D721Med (cell line): Measurements from ENCODE around the gene SMC1B.
"Not testable (repeated sequence)": the region's sequence is repeated elsewhere in the genome, so short reads cannot be mapped to it uniquely, and the experiment has no call there.

Experiments
- DNase-seq: peaks from one replicate; pipeline ENCODE4 v3.0.0; 2011; ENCODE audit warnings: low spot score; ENCODE audit not compliant: insufficient read length
- FAIRE-seq: peaks from 2 replicates; lab custom pipeline; 2011; peaks lifted over from hg19 to GRCh38; lab: Jason Lieb, UNC
- TF ChIP-seq, protein P1 (sequence below): IDR thresholded peaks from 2 replicates; pipeline ENCODE4 v1.5.1; 2012; ENCODE audit warnings: mild to moderate bottlenecking, control low read depth; ENCODE audit not compliant: insufficient read depth; ENCODE audit errors: missing control alignments

Gene SMC1B

DNA sequence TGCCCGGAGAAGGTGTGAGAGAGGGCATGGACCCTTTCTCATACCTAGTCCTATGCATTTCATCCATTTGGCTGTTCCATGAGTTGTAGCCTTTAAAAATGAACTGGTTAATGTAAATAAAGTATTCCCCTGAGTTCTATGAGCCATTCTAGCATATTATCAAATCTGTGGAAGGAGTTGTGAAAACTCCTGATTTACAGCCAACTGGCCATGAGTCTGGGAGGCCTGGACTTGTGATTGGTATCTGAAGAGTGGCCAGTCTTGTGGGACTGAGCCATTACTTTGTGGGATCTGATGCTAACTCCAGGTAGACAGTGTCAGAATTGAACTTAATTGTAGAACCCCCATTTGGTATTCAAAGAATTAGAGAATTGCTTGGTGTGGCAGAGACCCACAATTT, 55.3 kb downstream of the SMC1B start:
- DNase-seq (no peak), FAIRE-seq (no peak)
- TF ChIP-seq, protein P1, sequence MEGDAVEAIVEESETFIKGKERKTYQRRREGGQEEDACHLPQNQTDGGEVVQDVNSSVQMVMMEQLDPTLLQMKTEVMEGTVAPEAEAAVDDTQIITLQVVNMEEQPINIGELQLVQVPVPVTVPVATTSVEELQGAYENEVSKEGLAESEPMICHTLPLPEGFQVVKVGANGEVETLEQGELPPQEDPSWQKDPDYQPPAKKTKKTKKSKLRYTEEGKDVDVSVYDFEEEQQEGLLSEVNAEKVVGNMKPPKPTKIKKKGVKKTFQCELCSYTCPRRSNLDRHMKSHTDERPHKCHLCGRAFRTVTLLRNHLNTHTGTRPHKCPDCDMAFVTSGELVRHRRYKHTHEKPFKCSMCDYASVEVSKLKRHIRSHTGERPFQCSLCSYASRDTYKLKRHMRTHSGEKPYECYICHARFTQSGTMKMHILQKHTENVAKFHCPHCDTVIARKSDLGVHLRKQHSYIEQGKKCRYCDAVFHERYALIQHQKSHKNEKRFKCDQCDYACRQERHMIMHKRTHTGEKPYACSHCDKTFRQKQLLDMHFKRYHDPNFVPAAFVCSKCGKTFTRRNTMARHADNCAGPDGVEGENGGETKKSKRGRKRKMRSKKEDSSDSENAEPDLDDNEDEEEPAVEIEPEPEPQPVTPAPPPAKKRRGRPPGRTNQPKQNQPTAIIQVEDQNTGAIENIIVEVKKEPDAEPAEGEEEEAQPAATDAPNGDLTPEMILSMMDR: no peak

DNA sequence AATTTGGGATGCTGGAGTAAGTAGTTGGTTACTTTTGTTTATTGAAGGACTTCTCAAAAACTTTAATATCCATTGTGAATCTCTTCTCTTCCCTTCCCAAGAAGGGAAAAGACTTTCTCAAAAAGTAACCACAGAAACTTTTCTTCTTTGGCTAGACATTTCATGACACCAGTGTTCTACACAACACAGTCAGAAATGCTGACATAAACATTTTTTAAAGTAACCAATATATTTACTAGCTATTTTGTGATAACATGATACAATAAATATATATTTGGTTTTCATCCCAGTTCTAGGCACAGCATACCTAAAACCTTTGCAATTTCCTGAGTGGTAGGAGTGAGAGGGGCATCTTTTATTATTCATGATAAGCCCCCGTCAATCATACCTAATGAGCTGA, 55.9 kb downstream of the SMC1B start:
- TF ChIP-seq, protein P1: no peak
- DNase-seq (no peak), FAIRE-seq (no peak)

DNA sequence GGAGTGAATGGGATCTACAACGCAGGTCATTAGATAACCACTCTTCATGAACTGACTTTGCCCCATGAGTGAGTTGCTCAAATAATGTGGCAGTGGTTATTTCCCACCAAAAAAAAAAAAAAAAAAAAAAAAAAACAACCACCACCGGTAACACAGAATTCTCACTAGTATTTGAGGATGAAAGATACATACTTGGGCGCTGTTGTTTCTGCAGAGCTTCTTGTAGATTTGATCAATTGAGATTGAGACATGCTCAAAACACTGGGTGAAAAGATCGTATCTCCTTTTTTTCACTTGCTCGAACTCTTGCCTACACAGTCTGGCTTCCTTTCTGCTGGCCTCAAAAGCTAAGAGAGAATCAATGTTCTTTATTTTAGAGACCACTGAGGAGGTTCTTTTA, 59.6 kb downstream of the SMC1B start:
- TF ChIP-seq, protein P1: no peak
- FAIRE-seq: no peak
- no peak for DNase-seq

DNA sequence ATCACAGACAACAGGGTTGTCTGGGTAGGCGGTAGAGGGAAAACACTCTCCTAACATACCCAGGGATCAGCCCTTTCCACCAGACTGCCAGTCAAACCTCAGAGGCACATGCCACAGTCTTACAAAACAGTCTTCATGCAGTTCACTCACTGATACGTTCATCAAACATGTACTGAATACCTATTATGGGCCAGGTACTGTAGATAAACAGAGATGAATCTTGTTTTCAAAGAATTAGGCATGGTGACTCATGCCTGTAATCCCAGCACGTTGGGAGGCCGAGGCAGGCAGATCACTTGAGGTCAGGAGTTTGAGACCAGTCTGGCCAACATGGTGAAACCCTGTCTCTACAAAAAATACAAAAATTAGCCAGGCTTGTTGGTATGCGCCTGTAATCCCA, 60.6 kb downstream of the SMC1B start:
- FAIRE-seq, DNase-seq: not testable (repeated sequence)

DNA sequence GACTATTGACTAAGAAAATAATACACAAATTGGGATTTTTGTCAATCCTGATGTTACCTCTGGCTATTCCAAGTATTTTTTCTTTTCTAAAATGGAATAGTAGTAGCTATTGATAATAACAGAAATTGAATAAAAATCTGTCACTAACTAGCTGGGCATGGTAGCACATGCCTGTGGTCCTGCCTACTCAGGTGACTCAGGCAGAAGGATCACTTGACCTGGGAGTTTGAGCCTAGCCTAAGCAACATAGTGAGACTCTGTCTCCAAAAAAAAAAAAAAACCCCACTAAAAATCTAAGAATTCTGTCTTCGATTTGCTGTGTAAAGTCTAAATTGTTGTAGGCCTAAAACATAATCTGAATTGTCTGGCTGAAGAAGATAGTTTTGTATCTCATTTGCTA, 61.4 kb downstream of the SMC1B start:
- TF ChIP-seq, protein P1: no peak
- no peak for FAIRE-seq
- no peak for DNase-seq

DNA sequence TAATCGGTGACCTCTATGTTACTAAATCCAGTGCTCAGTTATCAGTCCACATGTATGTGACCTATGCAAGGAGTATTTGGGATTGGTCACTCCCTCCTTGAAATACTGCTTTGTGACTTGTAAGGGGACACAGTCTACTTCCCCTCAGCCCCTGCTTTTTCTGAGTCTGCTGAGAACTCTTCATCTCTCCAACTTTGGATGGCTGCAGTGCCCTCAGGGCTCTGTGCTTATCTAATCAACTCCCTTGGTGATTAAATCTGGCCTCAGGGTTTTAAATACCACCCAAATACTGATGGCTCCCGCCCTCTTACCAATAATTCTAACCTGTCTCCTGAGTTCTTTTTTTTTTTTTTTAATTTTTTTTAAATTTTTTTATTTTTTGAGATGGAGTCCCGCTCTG, 63.5 kb downstream of the SMC1B start:
- DNase-seq (no peak), FAIRE-seq (no peak)
- TF ChIP-seq, protein P1: no peak

DNA sequence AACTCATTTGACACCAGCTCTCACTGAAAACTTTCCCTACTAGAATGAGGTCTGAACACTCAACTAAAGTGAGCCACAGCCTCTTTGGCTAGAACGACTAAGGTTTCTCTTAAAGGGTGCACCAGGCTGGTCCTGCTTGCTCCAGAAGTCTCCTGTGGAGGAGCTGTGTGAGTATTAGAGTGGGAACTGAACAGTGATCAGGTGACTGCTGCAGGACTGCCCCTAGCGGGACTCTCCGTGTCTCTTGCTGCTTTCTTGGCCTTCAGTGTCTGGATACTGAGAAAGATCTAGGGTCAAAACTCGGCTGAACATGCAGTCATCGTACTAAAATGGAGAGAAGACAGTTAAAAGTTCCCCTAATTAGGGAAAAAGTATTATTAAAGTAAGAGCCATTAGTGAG, 69.1 kb downstream of the SMC1B start:
- TF ChIP-seq, protein P1: no peak
- no peak for DNase-seq
- FAIRE-seq: no peak

DNA sequence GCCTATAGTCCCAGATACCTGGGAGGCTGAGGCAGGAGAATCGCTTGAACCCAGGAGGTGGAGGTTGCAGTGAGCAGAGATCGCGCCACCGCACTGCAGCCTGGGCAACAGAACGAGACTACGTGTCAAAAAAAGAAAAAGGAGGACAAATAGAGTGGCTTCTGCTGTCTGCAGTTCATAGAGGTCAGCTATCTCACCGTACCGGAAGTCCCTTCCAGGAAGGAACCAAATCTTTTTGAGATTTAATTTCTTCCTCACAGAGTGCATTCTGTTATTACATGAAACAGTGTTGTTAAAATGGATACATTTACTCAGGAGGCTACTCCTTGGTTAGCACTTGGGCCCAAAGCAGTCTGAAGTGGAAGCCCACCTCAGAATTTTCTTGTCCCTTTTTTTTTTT, 70.3 kb downstream of the SMC1B start:
- FAIRE-seq (no peak), DNase-seq (no peak)
- TF ChIP-seq, protein P1: no peak
